HG03565 (cell line): ENCODE measurements around the gene PRKAB2.
"Not testable (repeated sequence)": the region's sequence is repeated elsewhere in the genome, so short reads cannot be mapped to it uniquely, and the experiment has no call there.

ENCODE experiments used
- ATAC-seq: cut with Tn5 transposase; IDR thresholded peaks from one replicate; pipeline ENCODE4 v1.9.1; 2021; ENCODE audit warnings: mild to moderate bottlenecking, moderate library complexity; ENCODE audit not compliant: unreplicated experiment

PRKAB2 gene

DNA sequence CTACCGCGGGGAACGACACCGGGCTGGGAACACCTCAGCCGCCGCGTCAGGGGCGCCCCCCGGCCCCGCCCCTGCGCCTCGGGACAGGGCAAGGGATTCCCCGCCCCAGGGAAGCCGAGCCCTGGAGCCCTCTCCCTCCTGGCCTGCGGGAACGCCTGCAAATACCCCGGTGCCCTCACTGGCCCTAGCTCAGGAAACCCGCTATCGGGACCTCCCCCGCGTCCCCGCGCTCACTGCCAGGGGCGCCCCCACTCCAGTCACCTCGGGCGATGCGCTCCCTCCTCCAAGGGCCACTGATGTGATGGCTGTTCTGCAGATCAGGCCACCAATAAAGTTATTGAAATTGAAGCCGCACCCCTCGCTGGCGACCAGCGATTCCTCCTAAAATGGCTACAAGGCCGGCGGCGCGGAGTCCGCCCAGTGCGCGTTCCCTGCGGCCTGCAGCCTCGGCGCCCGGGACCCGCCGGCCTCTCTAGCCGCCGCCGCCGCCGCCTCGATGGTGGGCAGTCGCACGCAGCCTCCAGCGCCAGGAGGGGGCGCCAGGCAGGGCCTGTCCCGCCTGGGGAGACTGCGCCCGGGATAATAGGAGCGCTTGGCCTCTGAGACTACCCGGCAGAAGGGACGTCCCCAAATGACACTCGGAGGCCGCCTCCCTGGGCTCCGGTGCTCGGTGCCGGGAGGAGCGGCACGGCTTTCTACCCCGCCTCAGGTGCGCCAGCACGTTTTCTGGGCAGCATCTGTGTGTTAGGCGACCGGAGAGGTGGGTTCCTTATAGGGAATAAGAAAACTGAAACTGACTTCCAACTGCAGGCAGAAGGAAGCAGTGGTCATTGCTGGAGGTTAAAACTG is at the start of gene PRKAB2:
Gene PRKAB2 (minus strand): TSS at position 303 of the 849 bp plus-strand sequence. CDS start 326 bp downstream, outside the sequence.
- ATAC-seq: peak; percentile 88

DNA sequence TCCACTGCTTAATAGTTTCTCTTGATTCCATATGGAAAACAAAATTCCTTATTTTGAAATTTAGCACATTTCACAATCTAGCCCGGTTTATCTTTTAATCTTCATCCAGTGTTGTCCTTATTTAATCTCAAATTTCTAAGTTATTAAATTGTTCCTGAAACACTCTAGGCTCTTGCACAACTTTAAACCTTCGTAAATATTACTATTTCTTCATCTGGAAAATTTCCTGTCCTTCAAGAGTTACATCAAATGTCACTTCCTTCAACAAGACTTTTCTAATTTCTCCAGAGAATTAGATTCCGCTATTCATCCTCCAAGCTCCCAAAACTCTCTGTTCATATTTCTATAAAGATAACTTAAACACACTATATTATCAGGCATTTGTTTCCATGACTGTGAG is 46.3 kb upstream of the PRKAB2 start:
- no peak for ATAC-seq

GRCh38 chr1:147217141-147217540 is 44.9 kb upstream of the PRKAB2 start:
- ATAC-seq: no peak

DNA sequence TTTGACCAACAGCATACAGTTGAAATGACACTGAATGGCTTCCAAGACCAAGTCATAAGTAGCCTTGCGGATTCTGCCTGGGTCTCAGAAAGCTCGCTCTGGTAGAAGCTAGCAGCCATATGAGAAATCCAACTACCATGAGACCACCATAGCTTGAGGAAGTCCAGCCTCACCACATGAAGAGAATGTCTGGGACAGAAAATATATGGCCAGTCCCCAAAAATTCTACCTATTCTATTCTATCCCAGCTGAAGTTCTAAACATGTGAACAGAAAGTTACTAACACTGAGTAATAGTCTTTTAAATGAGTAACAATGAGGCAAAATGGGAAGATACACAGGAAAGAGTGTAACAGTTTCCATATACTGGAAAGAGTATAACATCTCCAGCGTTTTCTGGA is 43.9 kb upstream of the PRKAB2 start:
- ATAC-seq: no peak

GRCh38 chr1:147215540-147215916 is 43.3 kb upstream of the PRKAB2 start:
- ATAC-seq: no peak

- no peak for ATAC-seq
Observed at GRCh38 chr1:147214842-147215539, 42.7 kb upstream of the PRKAB2 start.

- no peak for ATAC-seq
Observed at GRCh38 chr1:147214325-147214724, 42.1 kb upstream of the PRKAB2 start.

- ATAC-seq: no peak
Observed at GRCh38 chr1:147213271-147213670, 41.0 kb upstream of the PRKAB2 start.

GRCh38 chr1:147211577-147211976 is 39.3 kb upstream of the PRKAB2 start:
- ATAC-seq: no peak

- no peak for ATAC-seq
Observed at GRCh38 chr1:147210987-147211386, 38.7 kb upstream of the PRKAB2 start.

GRCh38 chr1:147209825-147210821 is 37.9 kb upstream of the PRKAB2 start:
- ATAC-seq: no peak

GRCh38 chr1:147208619-147209018 is 36.3 kb upstream of the PRKAB2 start:
- no peak for ATAC-seq

DNA sequence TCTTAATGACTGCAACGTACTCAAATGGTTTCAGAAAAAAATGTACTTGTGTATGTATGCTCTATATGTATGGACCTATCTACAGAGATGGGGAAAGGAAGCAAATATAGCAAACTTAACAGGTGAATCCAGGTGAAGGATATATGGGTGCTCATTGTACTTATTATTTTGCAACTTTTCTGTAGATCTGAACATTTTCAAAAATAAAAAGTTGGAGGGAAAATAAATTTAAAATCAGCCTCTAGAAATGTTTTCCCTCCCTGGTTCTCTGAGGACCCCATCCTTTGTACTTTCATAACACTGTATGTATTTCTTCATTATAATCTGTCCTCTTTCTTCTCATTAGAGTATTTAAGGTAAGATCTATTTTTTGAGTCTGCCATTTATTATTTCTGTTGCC is 34.9 kb upstream of the PRKAB2 start:
- no peak for ATAC-seq

DNA sequence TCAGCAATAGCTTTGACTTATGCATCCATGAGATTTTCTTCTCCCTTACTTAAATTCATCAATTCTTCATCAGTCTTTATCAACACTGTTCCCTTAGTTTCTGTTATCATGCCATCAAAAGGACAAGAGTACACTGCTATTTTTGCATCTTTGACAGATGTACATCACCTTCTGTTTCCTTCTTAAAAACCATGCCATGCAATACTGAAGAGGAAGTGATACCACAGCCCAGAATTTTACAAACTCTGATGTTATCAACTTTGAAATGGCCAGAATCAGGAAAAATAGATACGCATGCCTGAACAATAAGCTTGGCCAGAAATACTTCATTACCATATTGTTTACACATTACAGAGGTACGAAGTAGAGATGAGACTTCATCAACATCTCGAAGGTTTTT is 31.8 kb upstream of the PRKAB2 start:
- no peak for ATAC-seq

- ATAC-seq: no peak
Observed at GRCh38 chr1:147202576-147202975, 30.3 kb upstream of the PRKAB2 start.

- no peak for ATAC-seq
Observed at GRCh38 chr1:147201786-147202185, 29.5 kb upstream of the PRKAB2 start.

DNA sequence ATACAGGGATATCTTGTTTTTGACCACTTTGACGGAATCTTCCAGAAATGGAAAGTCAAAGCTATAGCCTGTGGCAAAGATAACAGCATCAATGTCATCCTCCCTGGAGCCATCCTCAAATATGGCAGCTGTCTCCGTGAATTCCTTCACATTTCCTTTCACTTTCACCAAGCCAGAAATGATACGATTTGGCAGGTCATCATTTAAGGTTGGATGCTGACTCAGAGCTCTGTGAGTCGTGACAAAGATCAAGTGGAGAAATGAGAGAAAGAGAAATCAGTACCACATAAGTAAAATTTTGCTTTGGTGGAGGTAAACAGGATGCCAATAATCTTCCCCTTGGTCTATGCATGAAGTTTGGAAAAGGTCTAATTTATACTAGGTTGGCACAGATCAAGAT is 29.0 kb upstream of the PRKAB2 start:
- ATAC-seq: no peak

GRCh38 chr1:147197324-147197723 is 25.1 kb upstream of the PRKAB2 start:
- not testable (repeated sequence) for ATAC-seq

GRCh38 chr1:147189514-147189913 is 17.2 kb upstream of the PRKAB2 start:
- ATAC-seq: no peak

DNA sequence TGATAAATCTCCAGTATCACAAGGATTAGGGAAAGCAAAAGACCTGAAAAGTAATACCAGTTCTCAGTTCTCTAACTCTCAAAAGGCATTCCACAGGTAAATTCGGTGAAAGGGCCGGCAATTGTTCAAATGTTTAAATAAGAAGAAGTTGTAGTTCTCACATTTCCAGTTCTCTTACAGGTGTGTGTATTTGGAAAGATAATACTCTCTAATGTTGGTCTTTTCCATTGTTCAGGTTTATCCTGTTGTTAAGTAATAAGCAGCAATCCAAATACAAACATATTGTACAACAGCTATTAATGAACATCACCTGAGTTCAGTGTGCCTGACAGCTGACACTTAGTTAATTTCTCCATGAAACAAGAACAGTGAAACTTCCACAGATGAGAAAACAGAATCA is 13.2 kb upstream of the PRKAB2 start:
- ATAC-seq: no peak
